CD4-positive, alpha-beta T cell treated with Interleukin-4 for 1 hour (primary cell): ENCODE measurements around the gene TKTL2.

ENCODE experiments used
- DNase-seq, 2 donors: peaks; one replicate each; pipeline ENCODE4 v3.0.0-alpha.2; 2020 to 2022

TKTL2 gene, protein sequence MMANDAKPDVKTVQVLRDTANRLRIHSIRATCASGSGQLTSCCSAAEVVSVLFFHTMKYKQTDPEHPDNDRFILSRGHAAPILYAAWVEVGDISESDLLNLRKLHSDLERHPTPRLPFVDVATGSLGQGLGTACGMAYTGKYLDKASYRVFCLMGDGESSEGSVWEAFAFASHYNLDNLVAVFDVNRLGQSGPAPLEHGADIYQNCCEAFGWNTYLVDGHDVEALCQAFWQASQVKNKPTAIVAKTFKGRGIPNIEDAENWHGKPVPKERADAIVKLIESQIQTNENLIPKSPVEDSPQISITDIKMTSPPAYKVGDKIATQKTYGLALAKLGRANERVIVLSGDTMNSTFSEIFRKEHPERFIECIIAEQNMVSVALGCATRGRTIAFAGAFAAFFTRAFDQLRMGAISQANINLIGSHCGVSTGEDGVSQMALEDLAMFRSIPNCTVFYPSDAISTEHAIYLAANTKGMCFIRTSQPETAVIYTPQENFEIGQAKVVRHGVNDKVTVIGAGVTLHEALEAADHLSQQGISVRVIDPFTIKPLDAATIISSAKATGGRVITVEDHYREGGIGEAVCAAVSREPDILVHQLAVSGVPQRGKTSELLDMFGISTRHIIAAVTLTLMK

DNA sequence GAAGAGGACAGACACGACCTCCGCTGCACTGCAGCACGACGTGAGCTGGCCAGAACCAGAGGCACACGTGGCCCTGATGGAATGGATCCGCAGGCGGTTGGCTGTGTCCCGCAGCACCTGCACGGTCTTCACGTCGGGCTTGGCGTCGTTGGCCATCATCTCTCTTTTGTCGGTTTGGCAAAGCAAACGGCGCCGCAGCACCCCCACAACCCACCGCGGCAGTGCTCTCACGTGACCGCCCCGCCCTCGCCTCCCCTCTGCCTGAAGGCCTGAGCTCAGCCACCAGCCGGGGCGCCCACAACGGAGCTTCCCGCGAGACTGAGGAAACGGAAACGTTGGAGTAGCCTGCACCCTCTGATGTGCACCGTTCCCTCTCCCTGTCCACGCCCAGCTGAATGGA, at the start of gene TKTL2:
Gene TKTL2 (minus strand): TSS at position 179 of the 400 bp plus-strand sequence. CDS start 20 bp downstream, at position 159.
- DNase-seq: no peak

DNA sequence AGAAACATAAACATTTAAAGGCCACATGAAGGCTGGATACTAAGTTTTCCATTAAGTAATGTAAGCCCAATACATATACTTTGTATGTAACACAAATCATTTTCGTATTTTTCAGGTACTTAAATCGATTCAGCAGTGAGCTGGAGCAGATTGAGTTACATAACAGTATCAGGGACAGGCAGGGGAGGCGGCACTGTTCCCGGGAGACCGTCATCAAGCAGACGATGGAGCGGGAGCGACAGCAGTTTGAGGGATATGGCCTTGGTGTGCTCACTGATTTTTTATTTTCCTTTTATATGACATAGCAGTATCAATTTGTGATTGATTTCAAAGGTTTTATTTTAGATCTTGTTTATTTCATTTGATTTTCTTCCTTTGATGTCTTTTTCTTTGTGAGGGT, 41.6 kb upstream of the TKTL2 start:
- DNase-seq: no peak

DNA sequence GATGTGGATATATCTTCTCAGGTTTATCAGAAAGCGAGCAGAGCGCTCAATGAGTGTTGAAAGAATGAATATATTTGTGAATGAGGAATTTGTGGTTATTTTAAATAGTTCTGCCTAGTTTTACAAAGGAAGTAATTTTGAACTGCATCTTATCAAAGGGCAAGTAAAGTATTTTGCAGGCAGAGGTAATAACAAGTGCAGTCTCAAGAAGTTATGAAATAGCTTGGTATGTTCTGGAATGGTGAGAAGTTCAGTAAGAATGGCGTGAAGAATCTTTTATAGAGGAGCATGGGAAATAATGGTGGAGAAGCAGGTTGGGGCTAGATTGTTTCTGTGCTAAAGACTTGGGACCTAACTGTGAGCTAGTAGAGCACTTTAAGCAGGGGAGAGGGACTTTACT, 31.8 kb upstream of the TKTL2 start:
- DNase-seq: no peak

DNA sequence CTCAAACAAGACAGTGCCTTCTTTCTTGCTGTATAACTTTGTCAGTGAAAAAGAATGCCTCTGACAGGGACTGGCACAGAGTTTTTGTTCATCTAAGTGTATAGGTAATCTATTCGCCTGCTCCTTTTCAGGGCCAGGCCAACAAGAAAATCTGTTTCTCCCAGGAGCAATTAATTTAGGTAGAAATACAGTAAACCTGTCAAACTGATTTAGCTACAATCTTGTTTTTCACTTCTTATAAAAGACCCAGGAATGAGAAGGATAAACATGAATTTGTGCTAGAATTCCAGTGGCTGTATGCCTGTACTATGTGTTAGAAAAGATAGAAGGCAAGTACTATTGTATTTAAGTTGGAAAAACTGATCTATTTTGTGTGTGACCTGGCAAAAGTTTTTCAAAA, 27.0 kb upstream of the TKTL2 start:
- DNase-seq: no peak

DNA sequence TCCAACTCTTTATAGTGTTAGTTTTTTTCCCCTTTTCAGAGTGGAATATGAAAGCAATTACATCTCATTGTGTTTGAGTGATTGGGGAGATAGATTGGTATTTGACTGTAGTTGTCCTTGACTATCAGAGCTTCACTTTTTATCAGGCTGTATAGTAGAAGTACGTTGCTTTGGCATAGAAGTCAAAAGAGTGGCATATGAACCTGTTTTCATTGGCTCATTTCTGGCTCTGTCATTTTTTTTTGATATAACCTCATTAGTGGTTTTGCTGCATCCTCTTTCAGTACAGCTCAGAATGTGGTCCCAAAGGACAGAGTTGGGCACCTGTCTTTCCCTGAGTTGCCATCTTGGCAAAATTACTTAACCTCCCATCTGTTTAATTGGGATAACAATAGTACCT, 22.3 kb upstream of the TKTL2 start:
- DNase-seq: peak in 1 of 2 donors; percentile 35

DNA sequence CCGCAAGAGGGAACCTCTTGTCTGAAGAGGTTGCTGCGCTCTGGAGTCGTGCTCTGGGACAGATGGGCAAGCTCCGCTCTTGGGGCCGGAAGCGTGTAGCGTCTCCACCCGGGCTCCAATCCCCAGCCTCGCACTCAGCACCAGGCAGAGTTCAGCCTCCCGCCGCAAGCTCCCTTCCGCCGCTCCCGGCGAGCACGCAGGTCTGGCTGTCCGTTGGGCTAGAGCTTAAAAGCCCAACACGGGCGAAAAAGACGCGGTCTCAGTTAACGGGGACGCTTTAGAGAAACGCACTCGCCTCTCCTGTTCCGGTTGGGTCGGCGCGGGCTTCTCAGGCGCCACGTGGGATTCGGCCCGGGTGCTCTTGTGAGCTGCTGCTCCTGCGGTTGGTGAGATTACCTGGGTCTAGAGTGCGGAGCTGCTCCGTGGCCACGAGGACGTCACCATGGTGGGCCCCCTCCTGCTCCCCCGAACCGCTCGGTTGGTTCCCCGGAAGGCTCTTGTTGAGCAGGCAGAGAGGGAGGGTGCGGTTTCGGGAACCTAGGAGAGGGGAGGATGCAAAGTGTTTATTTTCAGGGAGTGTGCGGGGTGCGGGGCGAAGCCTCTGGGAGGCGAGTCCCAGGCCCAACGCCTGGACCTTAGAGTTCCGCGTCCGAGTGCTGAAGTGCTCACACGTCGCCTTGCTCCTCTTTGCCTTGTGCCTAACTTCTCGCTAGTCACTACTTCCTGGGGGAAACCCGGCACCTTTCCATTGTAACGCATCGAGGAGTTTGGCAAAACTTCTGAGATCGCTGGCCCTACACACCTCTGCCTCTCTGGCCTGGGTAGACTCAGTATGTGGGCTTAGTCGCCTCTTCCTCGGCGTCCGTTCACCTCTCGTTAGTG, 21.0 kb upstream of the TKTL2 start, which contains the start of gene TMA16:
Gene TMA16 (plus strand): TSS at position 331 of the 882 bp plus-strand sequence. CDS start 112 bp downstream, at position 443.
- DNase-seq: peak; percentile 83 to 84

DNA sequence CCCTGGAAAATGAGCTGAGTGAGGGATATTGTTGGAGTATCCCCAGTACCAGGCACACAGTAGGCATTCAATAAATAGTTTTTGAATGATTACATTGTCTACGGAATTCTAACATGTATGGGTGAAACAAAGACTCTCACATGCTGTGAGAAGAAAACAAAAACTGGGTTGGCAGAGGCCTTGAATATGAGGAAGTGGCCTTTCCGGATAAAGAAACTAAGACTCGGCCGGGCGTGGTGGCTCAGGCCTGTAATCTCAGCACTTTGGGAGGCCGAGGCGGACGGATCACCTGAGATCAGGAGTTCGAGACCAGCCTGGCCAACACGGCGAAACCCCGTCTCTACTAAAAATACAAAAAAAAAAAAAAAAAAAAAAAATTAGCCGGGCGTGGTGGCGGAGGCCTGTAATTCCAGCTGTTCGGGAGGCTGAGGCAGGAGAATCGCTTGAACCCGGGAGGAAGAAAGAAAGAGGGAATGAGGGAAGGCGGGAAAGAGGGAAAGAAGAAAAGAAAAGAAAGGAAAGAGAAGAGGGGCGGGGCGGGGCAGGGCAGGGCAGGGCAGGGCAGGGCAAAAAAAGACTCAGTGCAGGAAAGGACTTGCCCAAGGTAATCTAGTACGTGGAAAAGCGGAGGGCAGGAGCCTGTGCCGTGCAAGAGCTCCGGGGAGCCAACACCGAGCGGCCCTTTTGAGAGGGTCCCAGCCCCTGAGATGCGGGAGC, 20.2 kb upstream of the TKTL2 start:
- peak in 1 of 2 donors; percentile 44 for DNase-seq

DNA sequence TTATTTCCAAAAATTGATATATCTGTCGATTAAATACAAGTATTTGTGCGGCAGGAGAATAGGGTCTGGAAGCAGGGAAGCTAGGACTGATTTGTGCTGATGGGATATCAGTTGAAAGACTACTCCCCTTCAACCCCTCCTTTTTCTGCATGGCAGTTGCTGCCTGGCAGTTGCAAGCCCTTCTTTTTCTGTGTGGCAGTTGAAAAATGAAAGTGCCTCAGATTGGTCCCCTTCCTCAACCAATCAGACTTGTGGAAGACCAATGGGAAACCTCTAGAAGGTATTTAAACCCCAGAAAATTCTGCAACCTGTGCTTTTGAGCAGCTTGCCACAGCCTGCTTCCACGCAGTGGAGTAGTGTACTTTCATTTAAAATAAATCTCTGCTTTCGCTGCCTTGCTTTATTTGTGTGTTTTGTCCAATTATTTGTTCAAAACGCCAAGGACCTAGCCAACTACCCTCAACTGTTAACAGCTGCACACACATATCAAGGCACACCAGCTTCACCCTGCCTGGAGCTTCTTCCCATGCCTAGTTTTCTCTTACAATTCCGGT, 19.5 kb upstream of the TKTL2 start:
- DNase-seq: no peak

DNA sequence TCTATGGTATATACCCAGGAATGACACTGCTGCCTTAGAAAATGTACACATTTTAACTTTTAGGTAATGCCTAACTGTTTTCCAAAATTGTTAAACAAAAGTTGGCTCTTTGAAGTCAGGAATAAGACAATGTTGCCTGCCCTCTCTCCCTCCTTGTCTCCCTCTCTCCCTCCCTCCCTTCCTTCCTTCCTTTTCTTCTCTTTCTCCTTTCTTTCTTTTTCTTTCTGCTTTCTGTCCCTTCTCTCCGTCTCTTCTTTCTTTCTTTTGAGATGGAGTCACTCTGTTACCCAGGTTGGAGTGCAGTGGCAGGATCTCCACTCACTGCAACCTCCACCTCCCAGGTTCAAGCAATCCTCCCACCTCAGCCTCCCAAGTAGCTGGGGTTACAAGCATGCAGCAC, 16.4 kb upstream of the TKTL2 start:
- no peak for DNase-seq

DNA sequence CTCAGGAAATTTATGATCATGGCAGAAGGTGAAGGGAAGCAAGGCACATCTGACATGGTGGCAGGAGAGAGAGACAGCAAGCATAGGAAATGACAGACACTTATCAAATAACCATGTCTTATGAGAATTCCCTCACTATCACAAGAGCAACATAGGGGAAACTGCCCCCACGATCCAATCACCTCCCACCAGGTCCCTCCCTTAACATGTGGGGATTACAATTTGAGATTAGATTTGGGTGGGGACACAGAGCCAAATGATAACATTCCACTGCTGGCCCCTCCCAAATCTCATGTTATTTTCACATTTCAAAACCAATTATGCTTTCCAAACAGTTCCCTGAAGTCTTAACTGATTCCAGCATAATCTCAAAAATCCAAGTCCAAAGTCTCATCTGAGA, 12.8 kb upstream of the TKTL2 start:
- no peak for DNase-seq

DNA sequence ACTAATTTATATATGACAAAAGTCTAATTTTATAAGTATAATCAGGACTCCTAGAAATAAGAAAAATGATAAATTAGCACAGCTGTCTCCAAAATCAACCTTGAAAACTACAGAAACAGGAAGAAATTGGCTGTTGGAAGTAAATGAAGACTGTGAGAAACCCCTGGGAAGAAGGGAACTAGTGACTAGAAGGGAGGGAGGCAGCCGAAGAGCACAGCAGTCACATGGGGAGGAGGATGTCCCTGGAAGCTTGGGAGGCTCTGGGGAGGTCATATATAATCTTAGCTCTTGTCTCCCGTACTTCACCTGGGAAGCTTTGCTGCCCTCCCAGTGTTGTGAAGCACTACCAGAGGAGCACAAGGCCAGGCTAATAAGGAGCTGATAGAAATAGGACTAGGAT, 12.0 kb upstream of the TKTL2 start:
- no peak for DNase-seq

DNA sequence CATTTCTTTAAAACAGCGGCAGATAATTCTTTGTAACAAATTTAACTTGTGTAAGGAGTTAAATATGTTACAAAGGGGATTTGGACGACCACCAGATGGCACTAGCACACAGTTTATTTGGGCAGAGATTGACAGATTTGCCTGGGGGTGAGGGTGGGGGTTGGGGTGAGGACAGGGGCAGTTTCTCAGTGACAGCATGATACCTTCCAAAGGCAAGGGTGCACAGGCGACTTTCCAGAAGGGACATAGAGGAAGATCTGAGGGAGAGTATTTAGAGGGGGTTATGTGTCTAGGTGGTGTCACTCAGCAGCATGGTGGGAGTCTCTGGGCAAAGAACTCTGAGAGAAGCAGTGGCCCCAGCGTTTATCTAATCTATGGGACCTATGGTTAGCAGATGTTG, 11.4 kb upstream of the TKTL2 start:
- DNase-seq: peak; percentile 63 to 66

DNA sequence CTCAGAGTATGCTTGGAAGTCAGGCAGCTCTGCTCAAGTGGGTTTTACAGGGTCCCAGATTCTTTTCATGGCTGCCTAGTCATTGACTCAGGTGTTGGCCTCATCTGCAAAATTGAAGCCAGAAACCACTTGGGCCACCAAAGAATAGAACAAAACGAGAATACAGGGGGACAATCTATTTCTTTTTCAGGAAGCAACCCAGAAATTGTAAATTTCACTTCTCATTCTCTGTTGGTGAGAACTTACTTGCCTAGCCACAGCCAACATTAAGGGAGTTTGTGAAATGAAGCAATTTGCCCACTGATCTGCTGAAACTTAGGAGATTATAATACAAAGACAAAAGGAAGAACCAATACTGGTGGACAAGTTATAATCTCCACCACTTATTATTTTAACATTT, 8.6 kb upstream of the TKTL2 start:
- no peak for DNase-seq

DNA sequence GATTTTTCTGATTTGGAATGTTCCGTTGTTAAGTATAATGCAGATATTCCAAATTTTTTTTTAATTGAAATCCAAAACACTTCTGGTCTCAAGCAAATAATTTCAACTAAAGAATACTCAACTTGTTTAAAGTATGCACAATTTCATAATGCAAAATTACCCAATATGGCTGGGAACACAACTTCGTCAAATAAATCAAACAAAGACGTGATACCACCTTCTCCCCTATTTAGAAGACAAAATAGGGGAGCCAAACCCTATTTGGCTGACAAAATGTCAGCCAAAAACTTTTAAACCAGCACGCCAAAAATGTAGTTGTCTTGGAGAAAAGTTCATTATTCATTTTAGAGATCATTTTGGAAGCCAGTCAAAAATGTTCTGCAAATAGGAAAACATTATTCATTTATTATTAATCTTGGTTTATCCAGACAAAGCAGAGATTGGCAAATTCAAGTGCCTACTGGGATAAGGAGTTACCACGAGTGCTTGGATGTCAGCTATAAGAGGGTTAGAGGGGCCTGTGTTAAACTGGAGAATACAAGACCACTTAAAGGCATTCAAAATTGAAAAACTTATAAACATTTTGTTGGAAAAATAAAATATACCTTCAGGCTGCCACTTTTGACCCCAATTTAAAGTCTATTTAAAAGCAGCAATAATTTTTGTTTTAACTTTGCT, 3.3 kb upstream of the TKTL2 start:
- DNase-seq: no peak

DNA sequence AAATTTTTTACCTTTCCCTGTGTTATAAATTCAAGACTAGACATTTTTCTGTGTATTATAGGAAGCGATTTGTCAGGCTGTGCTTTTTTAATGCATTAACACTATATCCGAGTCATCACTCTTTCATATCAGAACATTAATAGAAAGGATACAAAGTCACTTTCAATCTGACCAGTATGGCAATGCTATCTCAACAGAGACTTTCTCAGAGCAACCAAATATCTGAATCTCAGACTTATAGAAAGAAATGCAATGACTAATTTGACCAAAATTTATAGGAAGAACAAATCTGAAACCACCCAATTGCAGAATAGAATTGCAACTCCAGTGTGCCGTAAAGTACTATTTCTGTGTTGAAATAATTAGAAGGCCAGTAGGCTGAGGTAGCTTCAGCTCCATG, 473 bp upstream of the TKTL2 start:
- no peak for DNase-seq

DNA sequence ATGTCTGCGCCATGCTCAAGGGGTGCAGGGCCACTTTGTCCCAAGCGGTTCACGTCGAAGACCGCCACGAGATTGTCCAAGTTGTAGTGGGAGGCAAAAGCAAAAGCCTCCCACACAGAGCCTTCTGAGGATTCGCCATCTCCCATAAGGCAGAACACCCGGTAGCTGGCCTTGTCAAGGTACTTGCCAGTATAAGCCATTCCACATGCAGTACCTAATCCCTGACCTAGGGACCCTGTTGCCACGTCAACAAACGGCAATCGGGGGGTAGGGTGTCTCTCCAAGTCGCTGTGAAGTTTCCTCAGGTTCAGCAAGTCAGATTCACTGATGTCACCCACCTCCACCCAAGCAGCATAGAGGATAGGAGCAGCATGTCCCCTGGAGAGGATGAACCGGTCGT, 424 bp downstream of the TKTL2 start:
- no peak for DNase-seq

DNA sequence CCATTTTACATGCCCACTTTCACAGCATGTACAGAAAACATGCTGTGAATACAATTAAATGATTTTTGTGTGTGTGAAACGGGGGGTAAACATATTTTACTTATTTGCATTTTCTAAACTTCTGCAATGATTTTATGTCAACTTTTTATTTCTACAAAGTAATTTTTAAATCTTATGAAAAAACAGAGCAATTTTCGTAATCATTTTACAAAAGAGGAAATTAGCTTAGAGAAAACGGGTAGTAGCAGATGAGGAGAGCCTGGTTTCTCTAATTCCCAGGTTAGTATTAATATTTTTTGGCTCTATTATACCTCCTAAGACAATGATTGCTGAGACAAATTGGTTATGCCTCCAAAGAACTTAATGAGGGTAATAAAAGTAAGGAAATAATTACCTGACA, 3.2 kb downstream of the TKTL2 start:
- DNase-seq: no peak

DNA sequence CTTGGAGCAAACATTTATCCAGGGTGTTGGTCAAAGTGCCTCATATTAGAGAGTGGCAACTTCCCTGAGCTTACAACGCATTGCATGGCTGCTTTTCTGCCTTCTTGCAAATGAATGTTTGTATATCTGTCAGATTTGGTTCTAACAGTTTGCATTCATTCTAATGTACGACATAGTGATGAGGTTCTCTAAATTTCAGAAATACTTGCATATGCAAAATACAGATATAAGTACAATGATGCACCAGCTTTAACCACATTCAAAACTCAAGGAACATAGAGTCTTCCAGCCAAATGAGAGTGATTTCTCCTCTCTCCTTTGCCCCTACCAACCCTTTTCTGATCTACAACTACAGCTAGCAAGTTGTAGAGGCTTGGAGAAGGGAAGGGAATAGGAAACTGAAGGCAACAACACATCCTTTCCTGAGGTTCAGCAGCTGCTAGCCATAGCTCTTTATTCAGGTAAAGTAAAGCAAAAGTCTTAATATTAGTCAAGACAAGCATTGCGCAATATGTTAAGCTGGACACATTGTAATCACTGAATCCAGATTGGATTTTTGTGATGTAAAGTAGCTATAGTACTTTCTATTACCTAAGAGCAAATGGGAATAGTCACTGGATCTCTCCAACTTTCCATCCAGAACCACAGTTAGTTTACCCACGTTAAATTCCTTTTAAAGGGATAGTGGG, 6.3 kb downstream of the TKTL2 start:
- DNase-seq: no peak

DNA sequence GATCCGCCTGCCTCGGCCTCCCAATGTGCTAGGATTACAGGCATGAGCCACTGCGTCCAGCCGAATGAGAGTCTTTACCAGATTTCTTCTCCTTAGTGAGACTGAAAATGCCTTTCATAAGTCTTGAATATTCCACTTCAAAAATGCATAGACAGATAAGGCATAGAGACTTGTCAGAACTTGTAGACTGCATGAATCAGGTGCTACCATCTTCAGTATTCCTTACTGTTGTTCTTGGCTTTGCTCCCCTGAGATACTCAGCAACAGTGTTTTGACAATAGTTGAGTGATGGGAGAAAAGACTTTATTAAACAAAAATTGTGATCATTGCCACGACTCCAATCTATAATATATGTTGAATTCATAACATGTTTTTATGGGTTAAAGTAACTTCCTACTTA, 11.0 kb downstream of the TKTL2 start:
- no peak for DNase-seq

DNA sequence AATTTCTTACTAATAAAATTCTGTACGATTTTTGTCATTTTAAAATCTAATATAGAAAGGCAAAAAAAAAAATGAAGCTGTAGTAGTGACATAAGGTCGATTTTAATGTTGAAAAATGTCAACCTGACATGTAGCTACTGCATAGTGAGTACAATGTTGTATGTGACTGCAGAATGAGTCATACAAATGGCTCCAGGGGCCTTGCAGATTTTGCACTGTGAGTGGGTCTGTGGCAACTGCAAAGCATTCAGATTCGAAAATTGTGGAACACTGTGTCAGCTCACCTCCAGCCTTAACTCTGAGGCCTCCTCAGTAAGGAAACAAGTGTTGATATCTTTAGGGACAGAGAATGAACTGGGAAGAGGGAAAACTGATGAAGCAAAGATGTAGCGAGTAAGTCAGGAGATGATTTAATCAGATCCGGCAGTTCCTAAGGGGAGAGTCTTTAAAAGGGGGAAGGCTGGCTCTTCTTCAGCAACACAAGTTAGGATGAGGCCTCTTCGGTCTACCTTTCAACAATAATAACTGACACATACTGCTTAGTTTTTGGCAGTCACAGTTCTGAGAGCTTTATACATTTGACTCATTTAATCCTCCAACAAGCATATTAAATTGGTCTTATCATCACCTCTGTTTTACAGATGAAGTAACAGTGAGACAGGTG, 24.9 kb downstream of the TKTL2 start:
- no peak for DNase-seq

DNA sequence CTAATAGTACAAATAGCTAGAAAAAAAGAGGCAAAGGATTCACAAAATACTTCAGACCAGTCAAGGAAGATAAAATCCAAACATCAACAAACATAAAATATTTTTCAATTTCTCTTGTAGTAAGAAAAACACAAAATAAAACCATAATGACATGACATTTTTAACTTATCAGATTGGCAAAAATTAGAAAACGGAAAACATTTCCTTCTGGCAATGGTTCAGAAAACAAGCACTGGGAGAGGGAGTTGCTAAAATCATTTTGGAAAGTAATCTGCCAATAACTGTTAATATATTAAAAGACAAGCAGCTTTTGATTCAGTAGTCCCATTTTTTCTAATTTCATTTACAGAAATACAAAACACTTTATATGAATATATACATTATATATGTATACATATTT, 26.1 kb downstream of the TKTL2 start:
- no peak for DNase-seq
